ENCODE results near the gene ARPC4.

GRCh38 chr3:9784965-9785364, 7.9 kb upstream of the ARPC4 start:
- TF ChIP-seq GATA2 (IDR thresholded peaks at IDR 0.05; ENCODE audit: low read depth, low read length) = no peak
- no peak for TF ChIP-seq GATA3 (IDR thresholded peaks at IDR 0.05; ENCODE audit: low read depth, low read length)

Data from SH-SY5Y (cell line).